Calu3 (cell line): ENCODE data around the gene CHI3L1. TPM values are rescaled to one million over a fixed set of nuclear protein-coding genes. Genes with fewer than 3 reads are reported as not detected.

Experiments used
- BruUV-seq: library from RNA; stranded (reverse); fragments of 400-500 nt; replicated peaks from 2 replicates; lab custom pipeline; 2021; lab: Mats Ljungman, UMichigan
- CTCF ChIA-PET: fragments of 300-600 bp; sonication (Branson Sonifier 250); formaldehyde crosslinking; loops from one replicate; lab custom pipeline; 2022; ENCODE audit warnings: antibody characterized with exemption; lab: Charles Lee
- DNase-seq: peaks from one replicate; pipeline ENCODE4 v3.0.0; 2022
- H3K27ac Mint-ChIP-seq: one replicate; pipeline ENCODE4 v1.8.0; 2022; ENCODE audit warnings: mixed read lengths; ENCODE audit not compliant: unreplicated experiment
- H3K27me3 Mint-ChIP-seq: one replicate; pipeline ENCODE4 v1.8.0; 2022; ENCODE audit warnings: mixed read lengths; ENCODE audit not compliant: unreplicated experiment
- H3K36me3 Mint-ChIP-seq: one replicate; pipeline ENCODE4 v1.8.0; 2022; ENCODE audit warnings: mild to moderate bottlenecking, moderate library complexity, mixed read lengths; ENCODE audit not compliant: insufficient read depth, unreplicated experiment
- H3K4me1 Mint-ChIP-seq: one replicate; pipeline ENCODE4 v1.8.0; 2022; ENCODE audit warnings: mild to moderate bottlenecking, low read depth, mixed read lengths; ENCODE audit not compliant: unreplicated experiment
- H3K4me3 Mint-ChIP-seq: one replicate; pipeline ENCODE4 v1.8.0; 2022; ENCODE audit warnings: mild to moderate bottlenecking, low read depth, moderate library complexity, mixed read lengths; ENCODE audit not compliant: unreplicated experiment
- H3K9me3 Mint-ChIP-seq: one replicate; pipeline ENCODE4 v1.8.0; 2022; ENCODE audit warnings: low read depth, mixed read lengths; ENCODE audit not compliant: unreplicated experiment
- intact Hi-C: fragments of 100-400 bp; cut with micrococcal nuclease; formaldehyde crosslinking; loops from one replicate; pipeline ENCODE4 v1.10.0; 2022; ENCODE audit not compliant: unreplicated experiment
- total RNA-seq: library from RNA; stranded (reverse); gene quantifications from 2 replicates; pipeline ENCODE4 v1.2.3, GENCODE V29; 2022
- TF ChIP-seq, protein P1 (sequence below): fragments of 200-600 bp; IDR thresholded peaks from one replicate; pipeline ENCODE4 v1.8.0; 2022; ENCODE audit warnings: antibody characterized with exemption; ENCODE audit not compliant: unreplicated experiment

Gene CHI3L1
- total RNA-seq, 1 experiment from 2014 or later = not detected

- CTCF ChIA-PET = interaction anchor here (0.6 to 4.9 kb wide), 24 partner anchors 9 to 1532 kb away, joined by 3 to 88 read pairs (median 4); partner anchors contain the start of genes ADORA1 and PPFIA4
- no peaks in the 10 kb centered on the region for H3K9me3 Mint-ChIP-seq
- H3K36me3 Mint-ChIP-seq = no peaks in the 10 kb centered on the region
- BruUV-seq = no TSS peak
- TF ChIP-seq, protein P1, sequence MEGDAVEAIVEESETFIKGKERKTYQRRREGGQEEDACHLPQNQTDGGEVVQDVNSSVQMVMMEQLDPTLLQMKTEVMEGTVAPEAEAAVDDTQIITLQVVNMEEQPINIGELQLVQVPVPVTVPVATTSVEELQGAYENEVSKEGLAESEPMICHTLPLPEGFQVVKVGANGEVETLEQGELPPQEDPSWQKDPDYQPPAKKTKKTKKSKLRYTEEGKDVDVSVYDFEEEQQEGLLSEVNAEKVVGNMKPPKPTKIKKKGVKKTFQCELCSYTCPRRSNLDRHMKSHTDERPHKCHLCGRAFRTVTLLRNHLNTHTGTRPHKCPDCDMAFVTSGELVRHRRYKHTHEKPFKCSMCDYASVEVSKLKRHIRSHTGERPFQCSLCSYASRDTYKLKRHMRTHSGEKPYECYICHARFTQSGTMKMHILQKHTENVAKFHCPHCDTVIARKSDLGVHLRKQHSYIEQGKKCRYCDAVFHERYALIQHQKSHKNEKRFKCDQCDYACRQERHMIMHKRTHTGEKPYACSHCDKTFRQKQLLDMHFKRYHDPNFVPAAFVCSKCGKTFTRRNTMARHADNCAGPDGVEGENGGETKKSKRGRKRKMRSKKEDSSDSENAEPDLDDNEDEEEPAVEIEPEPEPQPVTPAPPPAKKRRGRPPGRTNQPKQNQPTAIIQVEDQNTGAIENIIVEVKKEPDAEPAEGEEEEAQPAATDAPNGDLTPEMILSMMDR = peak; percentile 67
- intact Hi-C loops = loop anchor here (1.0 kb wide), 2 partner anchors 98 to 177 kb away; no protein-coding TSS in a partner anchor
- DNase-seq = peak; percentile 73
- H3K27me3 Mint-ChIP-seq = peaks cover 100% of the 10 kb centered on the region
- no peak overlapping the region for H3K4me3 Mint-ChIP-seq
- H3K4me1 Mint-ChIP-seq = no peaks in the 10 kb centered on the region
- H3K27ac Mint-ChIP-seq = no peak overlapping the region
Measured at GRCh38 chr1:203216274-203217138, 30.0 kb upstream of the CHI3L1 start.

DNA sequence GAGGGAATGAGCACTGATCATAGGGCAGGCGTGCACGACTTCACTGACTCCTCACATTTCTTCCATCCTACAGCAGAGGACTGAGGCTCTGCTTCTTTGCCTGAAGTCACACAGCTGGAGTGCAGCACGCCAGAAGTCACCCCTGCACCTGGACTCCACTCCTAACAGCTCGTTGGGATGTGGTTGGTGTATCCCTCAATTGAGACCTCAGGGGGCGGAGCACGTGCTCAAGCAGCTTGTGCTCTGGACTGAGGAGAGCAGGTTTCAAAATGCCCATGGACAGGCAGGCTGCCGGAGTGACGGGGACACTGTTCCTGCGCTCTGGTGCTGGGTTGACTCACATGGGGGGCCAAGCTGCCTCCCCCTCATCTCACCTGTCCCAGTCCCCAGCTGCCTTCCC is 29.1 kb upstream of the CHI3L1 start:
- TF ChIP-seq, protein P1 = no peak
- H3K9me3 Mint-ChIP-seq = no peaks in the 10 kb centered on the region
- CTCF ChIA-PET = interaction anchor here (0.6 to 4.9 kb wide), 18 partner anchors 8 to 1183 kb away, joined by 3 to 88 read pairs (median 4); partner anchors contain the start of gene ADORA1
- no TSS peak for BruUV-seq
- DNase-seq = no peak
- intact Hi-C loops = no loop called here
- H3K36me3 Mint-ChIP-seq = no peaks in the 10 kb centered on the region
- no peaks in the 10 kb centered on the region for H3K4me1 Mint-ChIP-seq
- peaks cover 98% of the 10 kb centered on the region for H3K27me3 Mint-ChIP-seq
- H3K4me3 Mint-ChIP-seq = no peak overlapping the region
- H3K27ac Mint-ChIP-seq = no peak overlapping the region

DNA sequence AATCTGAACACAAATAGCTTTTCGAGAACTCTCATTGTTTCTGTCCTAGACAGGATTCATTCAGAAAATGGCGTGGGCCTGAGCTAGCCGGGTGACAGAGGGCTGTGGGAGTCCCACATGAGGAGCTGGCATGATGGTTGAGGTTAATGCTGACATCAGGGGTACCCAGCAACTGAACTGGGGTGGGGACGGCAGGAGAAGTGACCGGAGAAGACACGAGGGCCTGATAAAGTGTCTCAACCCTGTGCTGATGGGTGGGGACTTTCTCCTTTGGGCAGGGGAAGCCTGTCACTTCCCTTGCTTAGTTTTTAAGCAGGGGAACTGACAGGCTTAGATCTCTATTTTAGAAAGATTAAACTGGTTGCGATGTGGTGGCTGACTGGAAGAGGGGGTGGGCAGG is 28.4 kb upstream of the CHI3L1 start:
- CTCF ChIA-PET = interaction anchor here (0.6 to 4.9 kb wide), 6 partner anchors 42 to 457 kb away, joined by 3 to 88 read pairs (median 18); no protein-coding TSS in a partner anchor
- Mint-ChIP-seq H3K9me3 (no peaks in the 10 kb centered on the region), H3K27ac (no peak overlapping the region), H3K36me3 (no peaks in the 10 kb centered on the region), H3K4me1 (no peaks in the 10 kb centered on the region), H3K4me3 (no peak overlapping the region), H3K27me3 (peaks cover 98% of the 10 kb centered on the region)
- no TSS peak for BruUV-seq
- intact Hi-C loops = no loop called here
- TF ChIP-seq, protein P1 = no peak
- DNase-seq = no peak

- Mint-ChIP-seq H3K27me3 (peaks cover 93% of the 10 kb centered on the region), H3K4me3 (no peak overlapping the region), H3K9me3 (no peaks in the 10 kb centered on the region), H3K4me1 (no peaks in the 10 kb centered on the region), H3K27ac (no peak overlapping the region), H3K36me3 (no peaks in the 10 kb centered on the region)
- TF ChIP-seq, protein P1 = no peak
- CTCF ChIA-PET = no interaction called here
- no TSS peak for BruUV-seq
- intact Hi-C loops = no loop called here
- no peak for DNase-seq
Measured at GRCh38 chr1:203213126-203213525, 26.6 kb upstream of the CHI3L1 start.
